Measurements from ENCODE around the gene SLC11A1.

Gene SLC11A1

GRCh38 chr2:218401890-218402289 is 19.8 kb downstream of the SLC11A1 start:
- H3K27me3 Mint-ChIP-seq (ENCODE audit: low read depth) = no peaks in the 10 kb centered on the region
- no peaks in the 10 kb centered on the region for H3K9me3 Mint-ChIP-seq
- no peak overlapping the region for H3K4me3 Mint-ChIP-seq
- H3K36me3 Mint-ChIP-seq (ENCODE audit: low read depth) = peaks cover 22% of the 10 kb centered on the region
- H3K4me1 Mint-ChIP-seq (ENCODE audit: low read depth) = peaks cover 30% of the 10 kb centered on the region
- H3K27ac Mint-ChIP-seq = no peak overlapping the region

GRCh38 chr2:218402491-218402901 is 20.4 kb downstream of the SLC11A1 start:
- H3K27me3 Mint-ChIP-seq (ENCODE audit: low read depth) = no peaks in the 10 kb centered on the region
- H3K36me3 Mint-ChIP-seq (ENCODE audit: low read depth) = peaks cover 26% of the 10 kb centered on the region
- no peak overlapping the region for H3K4me3 Mint-ChIP-seq
- peaks cover 31% of the 10 kb centered on the region for H3K4me1 Mint-ChIP-seq (ENCODE audit: low read depth)
- H3K27ac Mint-ChIP-seq = no peak overlapping the region
- H3K9me3 Mint-ChIP-seq = no peaks in the 10 kb centered on the region

GRCh38 chr2:218402911-218403411 is 20.9 kb downstream of the SLC11A1 start:
- Mint-ChIP-seq H3K27ac (no peak overlapping the region), H3K36me3 (ENCODE audit: low read depth) (peaks cover 26% of the 10 kb centered on the region), H3K27me3 (ENCODE audit: low read depth) (no peaks in the 10 kb centered on the region), H3K4me1 (ENCODE audit: low read depth) (peaks cover 28% of the 10 kb centered on the region), H3K9me3 (no peaks in the 10 kb centered on the region), H3K4me3 (peak overlapping the region; percentile 21)

- Mint-ChIP-seq H3K36me3 (ENCODE audit: low read depth) (peaks cover 28% of the 10 kb centered on the region), H3K27ac (peak overlapping the region; percentile 26), H3K4me3 (no peak overlapping the region)
Observed at GRCh38 chr2:218403810-218404209, 21.7 kb downstream of the SLC11A1 start.

GRCh38 chr2:218404351-218405085 is 22.4 kb downstream of the SLC11A1 start:
- Mint-ChIP-seq H3K4me3 (peak overlapping the region; percentile 28), H3K36me3 (ENCODE audit: low read depth) (peaks cover 28% of the 10 kb centered on the region), H3K27ac (no peak overlapping the region), H3K9me3 (no peaks in the 10 kb centered on the region), H3K4me1 (ENCODE audit: low read depth) (peaks cover 30% of the 10 kb centered on the region), H3K27me3 (ENCODE audit: low read depth) (no peaks in the 10 kb centered on the region)

More at GRCh38 chr2:218403810-218404209, 21.7 kb downstream of the SLC11A1 start:
- Mint-ChIP-seq H3K27me3 (ENCODE audit: low read depth) (no peaks in the 10 kb centered on the region), H3K9me3 (no peaks in the 10 kb centered on the region), H3K4me1 (ENCODE audit: low read depth) (peaks cover 30% of the 10 kb centered on the region)

DNA sequence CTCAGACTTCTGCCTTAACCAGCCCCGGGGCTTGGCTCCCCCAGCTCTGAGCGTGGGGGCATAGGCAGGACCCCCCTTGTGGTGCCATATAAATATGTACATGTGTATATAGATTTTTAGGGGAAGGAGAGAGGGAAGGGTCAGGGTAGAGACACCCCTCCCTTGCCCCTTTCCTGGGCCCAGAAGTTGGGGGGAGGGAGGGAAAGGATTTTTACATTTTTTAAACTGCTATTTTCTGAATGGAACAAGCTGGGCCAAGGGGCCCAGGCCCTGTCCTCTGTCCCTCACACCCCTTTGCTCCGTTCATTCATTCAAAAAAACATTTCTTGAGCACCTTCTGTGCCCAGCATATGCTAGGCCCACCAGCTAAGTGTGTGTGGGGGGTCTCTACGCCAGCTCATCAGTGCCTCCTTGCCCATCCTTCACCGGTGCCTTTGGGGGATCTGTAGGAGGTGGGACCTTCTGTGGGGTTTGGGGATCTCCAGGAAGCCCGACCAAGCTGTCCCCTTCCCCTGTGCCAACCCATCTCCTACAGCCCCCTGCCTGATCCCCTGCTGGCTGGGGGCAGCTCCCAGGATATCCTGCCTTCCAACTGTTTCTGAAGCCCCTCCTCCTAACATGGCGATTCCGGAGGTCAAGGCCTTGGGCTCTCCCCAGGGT is 23.1 kb downstream of the SLC11A1 start:
- peaks cover 30% of the 10 kb centered on the region for H3K4me1 Mint-ChIP-seq (ENCODE audit: low read depth)
- peak overlapping the region; percentile 73 for H3K4me3 Mint-ChIP-seq
- H3K9me3 Mint-ChIP-seq = no peaks in the 10 kb centered on the region
- H3K27me3 Mint-ChIP-seq (ENCODE audit: low read depth) = no peaks in the 10 kb centered on the region
- H3K36me3 Mint-ChIP-seq (ENCODE audit: low read depth) = peaks cover 27% of the 10 kb centered on the region
- H3K27ac Mint-ChIP-seq = peak overlapping the region; percentile 89

DNA sequence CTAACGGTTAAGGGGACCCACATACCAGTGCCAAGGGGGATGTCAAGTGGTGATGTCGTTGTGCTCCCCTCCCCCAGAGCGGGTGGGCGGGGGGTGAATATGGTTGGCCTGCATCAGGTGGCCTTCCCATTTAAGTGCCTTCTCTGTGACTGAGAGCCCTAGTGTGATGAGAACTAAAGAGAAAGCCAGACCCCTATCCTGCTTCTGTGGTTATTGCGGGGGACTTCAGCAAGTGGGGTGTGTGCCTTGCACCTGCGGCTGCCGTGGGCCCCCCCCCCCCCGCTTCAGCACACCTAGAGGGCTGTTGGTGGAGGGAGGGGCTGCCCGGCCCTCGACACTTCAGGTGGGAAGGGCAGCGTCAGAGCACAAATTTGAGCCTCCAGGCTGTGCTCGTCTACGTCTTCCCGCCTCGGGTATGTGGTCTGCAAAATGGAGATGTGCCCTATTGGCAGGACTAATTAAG is 23.7 kb downstream of the SLC11A1 start:
- H3K4me3 Mint-ChIP-seq = peak overlapping the region; percentile 73

GRCh38 chr2:218406209-218406948 is 24.3 kb downstream of the SLC11A1 start:
- Mint-ChIP-seq H3K4me3 (peak overlapping the region; percentile 73), H3K4me1 (ENCODE audit: low read depth) (peaks cover 30% of the 10 kb centered on the region), H3K36me3 (ENCODE audit: low read depth) (peaks cover 25% of the 10 kb centered on the region), H3K9me3 (no peaks in the 10 kb centered on the region), H3K27me3 (ENCODE audit: low read depth) (no peaks in the 10 kb centered on the region), H3K27ac (peak overlapping the region; percentile 89)

More for the DNA sequence above, 23.7 kb downstream of the SLC11A1 start:
- Mint-ChIP-seq H3K27ac (peak overlapping the region; percentile 89), H3K4me1 (ENCODE audit: low read depth) (peaks cover 30% of the 10 kb centered on the region), H3K9me3 (no peaks in the 10 kb centered on the region), H3K36me3 (ENCODE audit: low read depth) (peaks cover 27% of the 10 kb centered on the region), H3K27me3 (ENCODE audit: low read depth) (no peaks in the 10 kb centered on the region)

GRCh38 chr2:218406949-218407618 is 25.0 kb downstream of the SLC11A1 start:
- peak overlapping the region; percentile 74 for H3K27ac Mint-ChIP-seq
- H3K36me3 Mint-ChIP-seq (ENCODE audit: low read depth) = peaks cover 23% of the 10 kb centered on the region
- no peaks in the 10 kb centered on the region for H3K27me3 Mint-ChIP-seq (ENCODE audit: low read depth)
- H3K4me1 Mint-ChIP-seq (ENCODE audit: low read depth) = peaks cover 30% of the 10 kb centered on the region
- no peaks in the 10 kb centered on the region for H3K9me3 Mint-ChIP-seq
- peak overlapping the region; percentile 72 for H3K4me3 Mint-ChIP-seq

DNA sequence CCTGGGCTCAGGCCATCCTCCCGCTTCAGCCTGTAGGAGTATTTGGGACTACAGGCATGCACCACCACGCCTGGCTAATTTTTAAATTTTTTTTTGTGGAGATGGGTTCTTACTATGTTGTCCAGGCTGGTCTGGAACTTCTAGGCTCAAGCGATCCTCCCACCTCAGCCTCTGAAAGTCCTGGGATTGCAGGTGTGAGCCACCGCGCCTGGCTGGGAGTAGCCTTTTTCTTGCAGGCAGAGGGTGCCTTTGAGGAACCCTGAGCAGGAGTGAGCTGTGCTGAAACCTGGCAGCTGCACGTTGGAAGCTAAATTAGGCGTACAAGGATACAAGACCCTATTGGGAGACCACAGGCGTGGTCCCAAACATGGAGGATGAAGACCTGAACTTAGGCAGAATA is 25.6 kb downstream of the SLC11A1 start:
- H3K36me3 Mint-ChIP-seq (ENCODE audit: low read depth) = peaks cover 23% of the 10 kb centered on the region
- no peaks in the 10 kb centered on the region for H3K9me3 Mint-ChIP-seq
- H3K27me3 Mint-ChIP-seq (ENCODE audit: low read depth) = no peaks in the 10 kb centered on the region
- peak overlapping the region; percentile 34 for H3K27ac Mint-ChIP-seq
- H3K4me1 Mint-ChIP-seq (ENCODE audit: low read depth) = peaks cover 32% of the 10 kb centered on the region
- H3K4me3 Mint-ChIP-seq = no peak overlapping the region

DNA sequence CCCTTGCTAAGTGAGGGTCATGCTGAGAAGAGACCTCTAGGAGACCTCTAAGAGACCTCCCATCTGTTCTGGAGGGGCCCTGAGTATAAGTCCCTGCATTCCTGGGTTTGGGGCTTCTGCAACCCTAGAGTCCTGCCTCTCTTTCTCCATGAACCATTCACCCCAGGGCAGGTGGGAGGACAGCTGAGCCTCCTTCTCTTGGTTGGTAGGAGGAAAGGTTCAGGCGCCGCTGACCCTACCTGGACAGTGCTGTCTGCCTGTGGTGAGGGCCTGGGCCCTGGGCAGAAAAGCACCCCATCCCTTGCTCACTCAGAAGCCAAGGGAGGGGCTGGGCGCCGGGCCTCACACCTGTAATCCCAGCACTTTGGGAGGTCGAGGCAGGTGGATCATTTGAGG is 36.2 kb downstream of the SLC11A1 start:
- no peak overlapping the region for H3K27ac Mint-ChIP-seq
- H3K27me3 Mint-ChIP-seq (ENCODE audit: low read depth) = no peaks in the 10 kb centered on the region
- no peaks in the 10 kb centered on the region for H3K9me3 Mint-ChIP-seq
- H3K36me3 Mint-ChIP-seq (ENCODE audit: low read depth) = no peaks in the 10 kb centered on the region
- peaks cover 2% of the 10 kb centered on the region for H3K4me1 Mint-ChIP-seq (ENCODE audit: low read depth)
- no peak overlapping the region for H3K4me3 Mint-ChIP-seq

DNA sequence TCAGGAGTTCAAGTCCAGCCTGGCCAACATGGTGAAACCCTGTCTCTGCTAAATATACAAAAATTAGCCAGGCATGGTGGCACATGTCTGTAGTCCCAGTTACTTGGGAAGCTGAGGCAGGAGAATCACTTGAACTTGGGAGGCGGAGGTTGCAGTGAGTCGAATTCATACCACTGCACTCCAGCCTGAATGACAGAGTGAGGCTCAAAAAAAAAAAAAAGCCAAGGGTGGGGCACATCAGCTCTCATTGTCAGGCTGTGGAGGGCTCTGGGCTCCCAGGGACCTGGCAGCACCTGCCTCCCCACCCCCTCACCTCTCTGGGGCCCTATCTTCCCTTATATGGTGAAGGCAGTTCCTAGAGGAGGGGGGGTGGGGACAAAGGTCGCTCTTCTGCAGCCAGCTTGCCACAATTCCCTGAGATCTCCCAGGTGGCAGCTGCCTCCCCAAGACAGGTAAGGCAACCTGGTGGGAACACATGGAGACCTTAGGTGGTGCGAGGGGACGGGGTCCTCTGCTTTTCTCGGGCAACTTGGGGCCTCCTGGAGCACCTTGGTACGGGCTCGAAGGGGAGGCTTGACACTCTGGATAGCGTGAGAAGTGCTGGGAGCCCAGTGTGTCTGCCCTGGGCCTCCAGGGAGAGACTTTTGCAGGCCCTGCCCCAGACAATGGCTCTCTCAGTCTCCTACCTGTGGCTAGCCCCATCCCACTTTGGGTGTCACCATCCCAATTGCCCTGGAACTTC is 36.8 kb downstream of the SLC11A1 start, which contains the start of gene VIL1:
TSS of gene VIL1 (plus strand) at position 407 of the 742 bp plus-strand sequence. CDS start 4,656 bp downstream, outside the sequence.
- H3K9me3 Mint-ChIP-seq = no peaks in the 10 kb centered on the region
- no peaks in the 10 kb centered on the region for H3K27me3 Mint-ChIP-seq (ENCODE audit: low read depth)
- H3K4me1 Mint-ChIP-seq (ENCODE audit: low read depth) = peaks cover 2% of the 10 kb centered on the region
- H3K4me3 Mint-ChIP-seq = no peak within 1 kb of the TSS
- H3K27ac Mint-ChIP-seq = no peak within 1 kb of the TSS
- H3K36me3 Mint-ChIP-seq (ENCODE audit: low read depth) = no peaks in the 10 kb centered on the region

DNA sequence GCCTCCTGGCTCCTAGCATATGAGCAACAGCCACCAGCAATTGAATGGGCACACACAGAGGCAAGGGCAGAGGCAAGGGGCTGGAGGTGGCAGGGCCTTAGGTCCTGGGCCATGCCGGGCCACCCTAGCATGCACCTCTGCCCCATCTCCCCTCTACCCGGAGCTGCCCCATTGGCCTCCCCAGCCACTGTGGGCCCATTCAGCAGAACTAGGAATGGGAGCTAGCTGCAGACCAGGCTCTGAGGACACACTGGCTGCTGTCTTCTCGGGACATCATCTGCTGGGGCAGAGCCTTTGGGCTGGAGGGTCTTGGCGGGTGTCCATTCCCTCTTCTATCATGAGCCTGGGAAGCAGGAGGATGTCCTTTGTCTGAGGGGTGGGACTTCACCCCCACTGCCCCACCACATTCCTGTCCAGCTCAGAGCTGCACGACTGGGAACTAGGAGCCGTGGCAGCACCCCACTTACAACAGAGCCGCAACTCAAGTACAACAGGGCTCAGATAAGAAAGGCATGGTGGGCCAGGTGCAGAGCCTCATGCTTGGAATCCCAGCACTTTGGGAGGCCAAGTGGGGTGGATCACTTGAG is 37.6 kb downstream of the SLC11A1 start:
- Mint-ChIP-seq H3K27ac (no peak overlapping the region), H3K36me3 (ENCODE audit: low read depth) (no peaks in the 10 kb centered on the region), H3K4me3 (no peak overlapping the region), H3K4me1 (ENCODE audit: low read depth) (peaks cover 2% of the 10 kb centered on the region), H3K27me3 (ENCODE audit: low read depth) (no peaks in the 10 kb centered on the region), H3K9me3 (no peaks in the 10 kb centered on the region)

Measured in T-helper 1 cell treated with Interleukin-12 subunit alpha and Interleukin-12 subunit beta and Interleukin-4 antibody, amounts not matched to agents 30 μg/mL and 1 μg/mL, for 36 hours (primary cell).